Endothelial cell of umbilical vein (primary cell): ENCODE measurements around the gene WDR72. TPM values are rescaled to one million over a fixed set of nuclear protein-coding genes. Genes with fewer than 3 reads are reported as not detected.

Experiments
- BruUV-seq: library from RNA; stranded (reverse); fragments of 400-500 nt; replicated peaks from 2 replicates; lab custom pipeline; 2021; lab: Mats Ljungman, UMichigan
- CTCF ChIA-PET: fragments of 300-600, 350-600 bp; sonication (Branson Sonifier 250); formaldehyde crosslinking; loops from one replicate; lab custom pipeline; 2021; ENCODE audit warnings: antibody characterized with exemption, inconsistent platforms; lab: Charles Lee
- POLR2A ChIA-PET: fragments of 300-600, 350-600 bp; sonication (Branson Sonifier 250); formaldehyde crosslinking; loops from one replicate; lab custom pipeline; 2021; ENCODE audit warnings: antibody characterized with exemption, inconsistent platforms; lab: Charles Lee
- DNase-seq: peaks from one replicate; pipeline ENCODE4 v3.0.0-alpha.2; 2011; ENCODE audit warnings: low read depth, low spot score
- FAIRE-seq: peaks from 2 replicates; lab custom pipeline; 2011; peaks lifted over from hg19 to GRCh38; lab: Jason Lieb, UNC
- H2AFZ ChIP-seq: 2 replicates; pipeline ENCODE4 v1.6.0; 2012; ENCODE audit warnings: low read depth, low read length, control low read depth, inconsistent platforms
- H3K27ac ChIP-seq: 2 replicates; pipeline ENCODE4 v1.5.1; 2011; ENCODE audit warnings: low read depth, mild to moderate bottlenecking, control low read depth, low read length, moderate library complexity; ENCODE audit not compliant: insufficient read depth
- H3K27me3 ChIP-seq, 2 experiments: 2 replicates each; pipeline versions ENCODE4 v1.6.0 to v1.6.1; 2011; ENCODE audit warnings: low read length in 2 of 2, mixed read lengths in 1 of 2; ENCODE audit not compliant: control insufficient read depth in 2 of 2, insufficient read depth in 2 of 2
- H3K36me3 ChIP-seq, 2 experiments: 2 replicates in 1 of 2; 3 replicates in 1 of 2; pipeline ENCODE4 v1.5.1; 2011; ENCODE audit warnings: low read length in 2 of 2, mild to moderate bottlenecking in 1 of 2, moderate library complexity in 1 of 2; ENCODE audit not compliant: control insufficient read depth in 2 of 2, insufficient read depth in 2 of 2; ENCODE audit errors: extremely low read depth in 1 of 2
- H3K4me1 ChIP-seq: 3 replicates; pipeline ENCODE4 v1.5.1; 2011; ENCODE audit warnings: mild to moderate bottlenecking, low read length; ENCODE audit not compliant: control insufficient read depth, insufficient read depth; ENCODE audit errors: extremely low read depth
- H3K4me2 ChIP-seq: 2 replicates; pipeline ENCODE4 v1.6.1; 2011; ENCODE audit warnings: low read length, control low read depth, mixed read lengths; ENCODE audit not compliant: insufficient read depth
- H3K4me3 ChIP-seq, 3 experiments: fragments of 200-600 bp in 1 of 3; sonication (generic), shearing (Covaris generic) in 1 of 3; replicated peaks in 1 of 3; 2 replicates each; pipeline ENCODE4 v1.5.1; 2011 to 2016; ENCODE audit warnings: control low read depth in 3 of 3, low read length in 3 of 3, mild to moderate bottlenecking in 2 of 3, inconsistent platforms in 1 of 3, low read depth in 1 of 3, moderate library complexity in 1 of 3; ENCODE audit not compliant: insufficient read depth in 1 of 3
- H3K79me2 ChIP-seq: 2 replicates; pipeline ENCODE4 v1.6.0; 2012; ENCODE audit warnings: low read length, inconsistent platforms; ENCODE audit not compliant: control insufficient read depth, insufficient read depth
- H3K9ac ChIP-seq: replicated peaks from 2 replicates; pipeline ENCODE3; 2011; ENCODE audit warnings: low read length, control low read depth; ENCODE audit not compliant: insufficient read depth; ENCODE audit errors: extremely low read depth
- H3K9me1 ChIP-seq: replicated peaks from 3 replicates; pipeline ENCODE4 v1.6.0; 2011; ENCODE audit warnings: mild to moderate bottlenecking, low read length; ENCODE audit not compliant: control insufficient read depth, insufficient read depth; ENCODE audit errors: extremely low read depth
- H3K9me3 ChIP-seq: replicated peaks from 2 replicates; pipeline ENCODE4 v1.5.1; 2012; ENCODE audit warnings: low read length, inconsistent platforms; ENCODE audit not compliant: control insufficient read depth, insufficient read depth
- H4K20me1 ChIP-seq: replicated peaks from 2 replicates; pipeline ENCODE3; 2011; ENCODE audit warnings: mild to moderate bottlenecking, low read length; ENCODE audit not compliant: control insufficient read depth, insufficient read depth; ENCODE audit errors: extremely low read depth
- CTCF ChIP-seq, 2 donors: IDR thresholded peaks; 1 replicate in 1 of 2; 2 replicates in 1 of 2; pipeline ENCODE4 v1.5.1; 2011; ENCODE audit warnings: low read length in 2 of 2, mild to moderate bottlenecking in 2 of 2, moderate library complexity in 2 of 2, control low read depth in 1 of 2, inconsistent platforms in 1 of 2, low read depth in 1 of 2; ENCODE audit not compliant: insufficient read depth in 1 of 2; ENCODE audit errors: extremely low read depth in 1 of 2
- EZH2 ChIP-seq: IDR thresholded peaks from 2 replicates; pipeline ENCODE4 v1.6.1; 2012; ENCODE audit warnings: borderline replicate concordance, low read depth, mild to moderate bottlenecking, moderate library complexity, low read length, inconsistent platforms; ENCODE audit not compliant: severe bottlenecking
- GATA2 ChIP-seq: IDR thresholded peaks from 2 replicates; pipeline ENCODE4 v1.7.0; 2011; ENCODE audit warnings: low read depth, mild to moderate bottlenecking, moderate library complexity, mixed read lengths, low read length; ENCODE audit not compliant: insufficient read length, insufficient read depth
- JUN ChIP-seq: IDR thresholded peaks from 2 replicates; pipeline ENCODE4 v1.6.1; 2011; ENCODE audit warnings: borderline replicate concordance, low read depth; ENCODE audit not compliant: insufficient read length, insufficient read depth
- MYC ChIP-seq: IDR thresholded peaks from one replicate; pipeline ENCODE4 v1.6.1; 2011; ENCODE audit warnings: mild to moderate bottlenecking, low read depth, low read length
- POLR2A ChIP-seq: IDR thresholded peaks from 2 replicates; pipeline ENCODE4 v1.6.1; 2012; ENCODE audit warnings: low read depth, mild to moderate bottlenecking, control low read depth, low read length
- POLR2AphosphoS5 ChIP-seq: IDR thresholded peaks from 2 replicates; pipeline ENCODE4 v1.6.1; 2012; ENCODE audit warnings: low read depth, mild to moderate bottlenecking, control low read depth, low read length, moderate library complexity; ENCODE audit not compliant: insufficient read depth
- dilution Hi-C: fragments of 300-500 bp; cut with MboI; formaldehyde crosslinking; loops from one replicate; pipeline ENCODE4 v1.15.0; 2019; ENCODE audit warnings: low sequenced_read_pairs; ENCODE audit not compliant: extremely low pct_ligation_motif_present
- intact Hi-C: fragments of 100-400 bp; cut with micrococcal nuclease; formaldehyde crosslinking; loops from one replicate; pipeline ENCODE4 v1.10.0; 2022
- polyA plus RNA-seq, 4 experiments: library from polyadenylated mRNA; depleted of rRNA in 3 of 4; stranded (reverse) in 3 of 4; unstranded in 1 of 4; fragments of >200 nt; gene quantifications; 2 replicates each; pipeline versions ENCODE4 v1.2.1 to v1.2.3, GENCODE V29; 2011 to 2012; ENCODE audit warnings: missing spikeins in 1 of 4
- total RNA-seq: library from RNA; stranded (reverse); gene quantifications from 2 replicates; pipeline ENCODE4 v1.2.3, GENCODE V29; 2021

Gene WDR72
- total and polyA plus RNA-seq, 2 donors (not counting 3 experiments of a cell fraction or from before 2014, with no cell fraction given): not detected

DNA sequence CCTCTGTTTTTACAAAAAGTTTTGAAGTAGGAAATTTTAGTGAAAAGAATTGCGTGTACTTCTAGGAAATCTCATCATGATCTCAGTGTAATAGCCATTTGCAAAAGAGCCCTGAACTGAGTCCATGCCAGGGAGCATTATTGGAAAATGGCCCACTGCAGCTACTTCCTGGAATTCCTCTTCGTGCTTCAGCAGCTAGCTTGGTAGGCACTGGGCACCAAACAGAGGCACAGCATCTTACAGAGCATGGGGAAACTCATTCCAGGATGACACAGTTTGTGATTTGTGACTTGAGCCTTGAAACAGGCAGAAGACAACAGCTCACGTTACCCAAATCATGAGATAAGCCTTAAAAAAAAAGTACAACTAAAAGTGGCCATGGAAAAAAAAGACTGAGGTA is 179.1 kb downstream of the WDR72 start:
- Histone ChIP-seq H3K9me1 (no peaks in the 10 kb centered on the region), H3K79me2 (no peaks in the 10 kb centered on the region), H4K20me1 (no peaks in the 10 kb centered on the region), H3K4me1 (no peaks in the 10 kb centered on the region), H3K36me3 (no peaks in the 10 kb centered on the region), H3K27me3 (no peaks in the 10 kb centered on the region), H2AFZ (no peak overlapping the region), H3K27ac (no peak overlapping the region), H3K9me3 (no peaks in the 10 kb centered on the region), H3K4me2 (no peak overlapping the region), H3K9ac (no peak overlapping the region), H3K4me3 (no peak overlapping the region)
- DNase-seq (peak; percentile 22), FAIRE-seq (no peak)
- CTCF ChIA-PET: interaction anchor here (1.0 kb wide), 1 partner anchor 12 kb away, joined by 3 read pairs; no protein-coding TSS in a partner anchor
- POLR2A ChIA-PET: no interaction called here
- BruUV-seq: no TSS peak
- dilution Hi-C loops (no loop called here), intact Hi-C loops (no loop called here)
- TF ChIP-seq POLR2A (no peak), POLR2AphosphoS5 (no peak)

- ChIA-PET POLR2A (no interaction called here), CTCF (no interaction called here)
- FAIRE-seq (no peak), DNase-seq (no peak)
- no peaks in the 10 kb centered on the region for H3K9me3 ChIP-seq
- H3K36me3 ChIP-seq: no peaks in the 10 kb centered on the region
- no peaks in the 10 kb centered on the region for H3K27me3 ChIP-seq
- dilution Hi-C loops: no loop called here
- TF ChIP-seq GATA2: no peak
- no peak for TF ChIP-seq MYC
- no peak for TF ChIP-seq JUN
- no peak for TF ChIP-seq POLR2A
- no peak for TF ChIP-seq EZH2
- TF ChIP-seq CTCF (IDR thresholded peaks at IDR 0.05; ENCODE audit: extremely low read depth in 1 of 2, insufficient read depth in 1 of 2, low read depth in 1 of 2, low read length in 2 of 2): no peak
- no peaks in the 10 kb centered on the region for H3K9me1 ChIP-seq
- no peaks in the 10 kb centered on the region for H3K4me1 ChIP-seq
- H3K27ac ChIP-seq: no peak overlapping the region
- no peak overlapping the region for H3K9ac ChIP-seq
- H2AFZ ChIP-seq: no peak overlapping the region
- H3K79me2 ChIP-seq: no peaks in the 10 kb centered on the region
- no peaks in the 10 kb centered on the region for H4K20me1 ChIP-seq
- H3K4me3 ChIP-seq: no peak overlapping the region
- H3K4me2 ChIP-seq: no peak overlapping the region
- no TSS peak for BruUV-seq
- intact Hi-C loops: no loop called here
These were observed 182.6 kb downstream of the WDR72 start for GRCh38 chr15:53576841-53577240.
